GM12801 (cell line): ENCODE data around the gene NECAB3.

Experiments used
- CTCF ChIP-seq: IDR thresholded peaks from one replicate; pipeline ENCODE4 v1.5.1; 2011; ENCODE audit warnings: control low read depth; ENCODE audit not compliant: insufficient read length; ENCODE audit errors: extremely low read depth

Gene NECAB3

GRCh38 chr20:33672426-33673113 lies 1.7 kb downstream of the NECAB3 start:
- no peak for TF ChIP-seq CTCF

GRCh38 chr20:33671573-33672288 lies 2.5 kb downstream of the NECAB3 start:
- TF ChIP-seq CTCF, result no peak

GRCh38 chr20:33670715-33671499 lies 3.3 kb downstream of the NECAB3 start:
- no peak for TF ChIP-seq CTCF

GRCh38 chr20:33669873-33670640 lies 4.2 kb downstream of the NECAB3 start:
- TF ChIP-seq CTCF, result no peak

GRCh38 chr20:33669224-33669623 lies 5.0 kb downstream of the NECAB3 start:
- no peak for TF ChIP-seq CTCF

- TF ChIP-seq CTCF, result no peak
These were observed 5.6 kb downstream of the NECAB3 start for GRCh38 chr20:33668466-33669155.
